Activated CD8-positive, alpha-beta memory T cell treated with anti-CD3 and anti-CD28 coated beads, Interleukin-2, amount 50 U/mL, for 24 hours (primary cell): Measurements from ENCODE around the gene PPARA.

Experiments
- DNase-seq: peaks from one replicate; pipeline ENCODE4 v3.0.0-alpha.2; 2020; ENCODE audit errors: extremely low read depth

The PPARA gene

DNA sequence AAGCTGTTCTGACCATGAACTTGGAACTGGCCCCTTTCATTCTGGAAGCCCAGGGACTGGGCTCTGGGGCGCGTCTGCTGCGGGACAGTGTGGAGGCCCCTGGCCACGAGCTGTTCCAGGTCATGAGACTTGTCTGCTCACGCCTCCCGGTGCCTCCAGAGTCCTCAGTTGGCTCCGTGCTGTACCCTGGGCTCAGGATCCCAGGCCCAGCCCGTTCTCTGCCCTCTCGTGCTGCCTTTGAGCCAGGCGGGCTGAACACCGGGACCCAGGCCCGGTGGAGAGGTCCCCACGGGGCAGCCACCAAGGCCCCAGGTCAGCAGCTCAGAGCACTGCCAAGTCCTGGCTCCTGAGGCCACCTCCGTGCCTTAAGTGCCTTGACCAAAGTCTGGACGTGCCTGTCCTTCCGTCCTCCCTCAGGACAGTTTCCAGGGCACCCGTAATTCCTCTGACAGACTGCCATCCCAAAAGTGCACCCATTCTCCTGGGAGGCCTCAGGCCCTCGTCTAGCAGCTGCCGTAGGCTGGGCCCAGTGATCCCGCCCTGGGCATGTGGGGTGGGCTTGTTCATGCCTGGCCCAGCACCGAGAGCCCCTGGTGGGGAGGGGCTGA is 36.3 kb upstream of the PPARA start:
- DNase-seq: no peak

DNA sequence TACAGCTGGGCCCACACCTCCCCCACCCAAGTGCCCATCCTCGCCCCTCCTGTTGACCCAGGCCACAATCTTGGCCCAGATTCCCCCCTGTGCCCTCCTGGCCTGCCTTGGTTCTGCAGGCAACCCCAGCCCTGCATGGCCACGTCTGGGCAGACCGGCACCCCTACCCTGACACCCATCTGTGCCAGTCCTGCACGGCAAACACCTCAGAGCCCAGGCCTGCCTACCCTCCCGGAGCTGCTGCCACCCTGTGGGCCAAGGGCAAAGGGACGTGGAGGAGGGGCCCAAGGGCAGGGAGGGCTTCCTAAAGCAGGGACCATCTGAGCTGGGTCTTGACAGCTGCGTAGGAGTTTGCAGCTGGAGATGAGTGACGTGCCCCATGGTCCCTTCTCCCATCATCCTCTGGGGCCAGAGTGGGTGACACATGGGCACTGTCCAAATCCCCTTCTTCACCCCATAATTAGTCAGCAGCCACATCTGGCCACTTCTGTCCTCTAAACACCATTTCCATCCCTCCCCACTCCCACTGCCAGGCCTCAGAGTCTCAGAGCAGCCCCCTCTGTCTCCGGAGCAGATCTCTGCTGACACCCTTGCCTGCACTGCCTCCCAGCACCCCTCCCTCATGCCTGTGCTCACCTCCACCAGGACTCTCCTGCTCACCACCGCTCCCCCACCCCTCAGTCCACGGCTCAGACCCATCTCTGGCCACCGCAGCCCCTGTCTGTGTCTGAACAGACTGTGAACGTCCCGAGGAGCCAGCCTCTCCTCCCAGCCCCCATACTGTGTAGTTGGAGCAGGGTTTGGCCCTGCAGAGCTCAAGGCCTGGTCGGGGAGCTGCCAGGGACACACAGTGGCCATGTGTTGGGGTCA is 35.6 kb upstream of the PPARA start:
- no peak for DNase-seq

DNA sequence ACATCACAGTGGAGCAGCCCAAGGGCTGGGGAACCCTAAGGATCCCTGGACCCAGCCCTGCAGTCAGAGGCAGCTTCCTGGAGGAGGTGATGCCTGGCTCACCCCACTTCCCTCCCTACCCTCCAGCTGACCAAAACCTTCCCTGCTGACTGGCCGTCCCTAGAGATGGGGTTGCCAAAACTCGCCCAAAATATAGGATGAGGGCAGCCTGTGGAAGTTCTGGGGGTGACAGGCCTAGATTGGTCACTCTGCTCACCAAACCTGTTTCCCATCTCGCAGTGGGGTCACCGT is 35.0 kb upstream of the PPARA start:
- DNase-seq: no peak

DNA sequence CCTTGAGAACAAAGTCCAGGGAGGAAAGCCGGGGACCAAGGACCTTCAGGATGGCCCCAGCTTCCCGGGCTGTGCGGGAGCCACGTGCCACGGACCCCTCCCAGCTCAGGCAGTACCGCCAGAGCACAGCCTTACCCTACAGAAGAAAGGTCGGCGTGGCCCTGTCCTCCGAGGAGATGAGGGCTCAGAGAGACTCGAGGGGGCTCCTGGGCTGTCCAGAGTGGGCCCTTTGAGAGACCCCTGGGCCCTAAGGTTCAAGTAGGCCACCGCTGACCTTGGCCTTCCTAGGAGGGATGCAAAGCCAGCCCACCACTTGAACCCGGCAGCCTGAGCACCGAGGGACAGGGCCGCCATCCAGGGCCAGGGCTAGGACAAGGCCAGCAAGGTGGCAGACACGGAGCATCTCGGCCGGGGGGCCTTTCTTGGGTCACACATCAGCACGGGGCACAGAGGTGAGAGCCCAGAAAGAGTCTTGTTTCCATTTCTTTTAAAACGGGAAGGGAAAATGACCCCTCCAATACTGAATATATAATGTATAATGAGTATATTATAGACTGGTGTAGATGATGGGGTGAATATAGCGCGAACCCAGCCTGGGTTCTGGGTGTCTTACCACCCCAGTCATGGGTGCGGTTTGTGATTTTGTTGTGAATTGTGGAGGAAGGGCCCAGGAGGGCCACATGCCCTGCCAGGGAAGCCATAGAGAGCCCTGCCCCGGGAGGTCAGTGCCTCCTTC is 34.4 kb upstream of the PPARA start:
- no peak for DNase-seq

DNA sequence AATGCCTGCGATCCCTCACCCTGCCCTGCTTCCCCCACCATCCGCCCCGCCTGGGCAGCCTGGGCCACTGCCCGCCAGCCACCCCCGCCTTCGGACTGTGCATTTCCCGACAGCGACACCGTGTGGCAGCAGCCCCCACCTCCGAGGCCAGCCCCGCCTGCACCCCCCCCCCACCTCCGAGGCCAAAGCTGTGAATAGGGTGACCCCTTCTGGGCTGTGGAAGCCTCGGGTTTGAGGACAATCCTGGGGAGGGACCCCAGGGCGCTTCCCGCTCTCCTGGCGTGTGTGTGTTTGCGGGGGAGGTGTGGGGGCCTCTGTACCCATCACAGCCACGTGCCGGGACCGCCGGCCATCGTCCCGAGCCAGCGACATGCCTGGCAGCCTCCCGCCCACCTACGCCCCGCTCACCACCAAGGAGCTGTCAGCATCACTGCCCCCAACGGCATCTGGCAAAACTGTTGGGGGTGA is 33.8 kb upstream of the PPARA start:
- DNase-seq: peak; percentile 56

DNA sequence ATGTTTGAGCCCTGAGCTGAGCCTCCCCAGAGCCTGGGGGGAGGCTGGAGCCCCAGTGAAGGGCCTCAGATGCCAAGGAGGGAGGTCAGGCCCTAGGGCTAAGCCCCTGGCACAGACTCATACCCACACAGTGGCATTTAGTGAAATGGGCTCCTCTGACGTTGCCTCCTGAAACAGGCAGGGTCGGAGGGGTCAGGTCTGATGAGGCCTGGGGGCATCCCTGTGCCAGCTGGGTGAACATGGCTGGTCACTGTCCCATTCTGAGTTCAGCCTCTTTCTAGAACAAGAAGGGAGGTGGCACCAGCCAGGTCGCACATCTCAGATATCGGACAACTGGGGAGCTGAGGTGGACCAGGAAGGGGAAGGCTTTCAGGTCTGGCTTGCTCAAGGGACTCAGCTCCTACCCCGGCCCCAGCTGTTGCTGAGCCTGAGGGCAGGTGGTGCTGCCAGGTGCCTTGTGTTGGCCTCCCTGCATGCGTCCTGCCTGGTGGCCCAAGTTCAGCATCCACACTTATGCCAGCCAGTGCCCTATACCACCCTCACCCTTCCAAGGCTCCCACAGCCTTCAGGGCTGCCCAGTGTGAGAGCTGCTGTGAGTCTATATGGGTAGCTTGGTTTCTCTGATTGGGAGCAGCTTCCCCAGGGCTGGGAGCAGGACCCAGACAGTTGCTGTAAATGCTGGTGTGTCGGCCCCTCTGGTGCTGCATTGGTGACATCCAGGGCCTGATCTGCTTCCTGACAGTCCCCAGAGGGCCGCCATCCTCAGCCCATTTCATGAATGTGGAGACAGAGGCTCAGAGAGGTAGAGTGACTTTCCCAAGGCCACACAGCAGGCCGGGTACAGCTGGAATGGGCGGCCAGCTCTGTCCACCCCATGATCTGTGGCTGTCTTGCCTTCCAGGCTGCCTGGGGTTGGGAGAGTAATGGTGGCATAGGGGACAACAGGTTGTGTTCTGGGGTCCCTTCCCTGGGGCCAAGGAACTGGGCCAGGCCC is 32.8 kb upstream of the PPARA start:
- no peak for DNase-seq

DNA sequence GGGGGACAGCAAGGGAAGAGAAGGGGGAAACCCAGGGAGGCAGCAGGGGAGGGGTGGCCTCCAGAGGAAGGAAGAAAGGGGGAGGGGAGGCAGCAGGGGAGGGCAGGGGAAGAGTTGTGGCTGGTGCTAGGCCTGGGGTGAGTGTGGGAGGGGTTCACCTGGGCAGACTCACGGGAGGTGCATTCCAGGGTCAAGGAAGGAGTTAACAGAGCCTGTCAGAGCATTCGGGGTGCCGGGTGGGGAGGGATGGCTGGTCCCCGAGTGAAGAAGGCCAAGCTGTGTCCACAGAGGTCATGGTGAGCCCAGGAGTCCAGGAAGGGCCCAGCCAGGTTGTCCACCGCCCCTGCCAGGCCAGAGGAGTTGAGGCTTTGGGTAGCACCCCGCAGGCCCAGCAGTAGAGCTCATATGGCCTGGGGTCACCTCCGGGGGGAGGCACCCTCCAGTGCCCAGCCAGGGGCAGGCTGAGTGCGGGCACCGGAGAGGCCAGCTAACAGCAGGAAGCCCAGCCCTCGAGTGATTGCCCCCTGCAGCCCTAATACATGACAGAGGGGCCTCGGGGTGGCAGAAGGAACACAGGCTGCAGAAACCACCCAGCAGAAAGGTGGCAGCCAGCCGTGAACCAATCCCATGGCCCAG is 31.1 kb upstream of the PPARA start:
- DNase-seq: no peak

DNA sequence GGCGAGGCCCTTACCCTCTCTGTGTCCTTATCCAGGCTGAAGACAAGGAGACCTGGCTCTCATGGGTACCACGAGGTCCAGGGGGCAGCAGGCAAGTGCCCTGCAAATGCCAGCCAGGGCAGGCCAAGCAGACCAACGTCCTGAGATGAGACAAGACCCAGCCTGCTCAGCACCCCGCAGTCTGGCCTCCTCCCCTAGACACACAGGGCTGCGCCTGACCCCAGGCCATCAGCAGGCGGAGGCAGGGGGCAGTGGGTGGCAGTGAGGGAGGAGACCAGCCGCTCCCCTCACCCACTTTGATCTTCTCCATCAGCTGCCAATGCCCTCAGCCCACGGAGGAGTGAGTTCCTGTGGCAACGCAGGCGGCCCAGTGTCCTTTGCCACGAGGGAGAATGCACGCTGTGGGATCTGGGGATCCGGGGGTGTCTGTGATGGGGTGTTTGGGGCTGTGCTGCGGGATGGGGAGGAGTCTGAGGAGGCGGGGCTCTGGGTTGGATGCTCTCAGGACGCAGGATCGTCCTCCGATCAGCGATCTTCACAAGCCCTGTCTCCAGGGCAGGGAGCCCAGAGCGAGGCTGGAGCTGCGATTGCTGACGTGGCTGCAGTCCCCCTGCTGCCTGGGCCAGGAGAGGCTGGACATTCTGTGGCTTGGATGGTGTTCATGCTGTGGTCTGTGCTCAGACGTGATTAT is 30.5 kb upstream of the PPARA start:
- DNase-seq: no peak

DNA sequence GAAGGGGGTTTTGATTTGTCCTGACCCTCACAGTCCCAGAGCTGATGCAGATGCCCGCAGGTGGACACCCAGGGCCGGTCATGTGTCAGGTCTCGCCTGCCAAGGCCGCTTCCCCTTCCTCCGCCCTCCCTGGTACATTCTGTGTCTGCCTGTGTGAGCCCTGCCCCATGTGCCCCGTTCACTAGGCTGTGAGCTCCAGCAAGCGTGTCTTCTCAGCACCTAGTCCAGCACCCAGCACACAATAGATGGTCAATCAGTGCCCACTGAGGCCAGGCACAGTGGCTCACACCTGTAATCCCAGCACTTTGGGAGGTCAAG is 29.9 kb upstream of the PPARA start:
- DNase-seq: no peak

DNA sequence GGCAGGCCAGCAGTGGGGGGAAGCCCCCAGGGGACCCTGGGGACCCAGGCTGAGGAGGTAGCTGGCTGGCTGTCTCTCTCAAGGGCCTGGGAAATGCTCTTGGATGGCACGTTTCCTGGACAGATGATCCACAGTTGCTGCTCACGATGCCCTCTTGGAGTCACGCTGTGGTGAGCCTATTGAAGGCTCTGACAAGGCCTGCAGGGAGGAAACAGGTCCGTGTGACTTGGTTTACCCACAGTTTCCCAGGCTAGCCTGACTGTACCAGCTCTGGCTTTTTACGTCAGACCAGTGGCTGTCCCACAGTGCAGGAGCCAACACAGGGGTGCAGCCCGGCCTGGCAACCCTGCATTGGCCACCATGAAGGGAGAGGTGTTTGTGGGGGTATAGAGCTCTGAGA is 29.2 kb upstream of the PPARA start:
- no peak for DNase-seq

DNA sequence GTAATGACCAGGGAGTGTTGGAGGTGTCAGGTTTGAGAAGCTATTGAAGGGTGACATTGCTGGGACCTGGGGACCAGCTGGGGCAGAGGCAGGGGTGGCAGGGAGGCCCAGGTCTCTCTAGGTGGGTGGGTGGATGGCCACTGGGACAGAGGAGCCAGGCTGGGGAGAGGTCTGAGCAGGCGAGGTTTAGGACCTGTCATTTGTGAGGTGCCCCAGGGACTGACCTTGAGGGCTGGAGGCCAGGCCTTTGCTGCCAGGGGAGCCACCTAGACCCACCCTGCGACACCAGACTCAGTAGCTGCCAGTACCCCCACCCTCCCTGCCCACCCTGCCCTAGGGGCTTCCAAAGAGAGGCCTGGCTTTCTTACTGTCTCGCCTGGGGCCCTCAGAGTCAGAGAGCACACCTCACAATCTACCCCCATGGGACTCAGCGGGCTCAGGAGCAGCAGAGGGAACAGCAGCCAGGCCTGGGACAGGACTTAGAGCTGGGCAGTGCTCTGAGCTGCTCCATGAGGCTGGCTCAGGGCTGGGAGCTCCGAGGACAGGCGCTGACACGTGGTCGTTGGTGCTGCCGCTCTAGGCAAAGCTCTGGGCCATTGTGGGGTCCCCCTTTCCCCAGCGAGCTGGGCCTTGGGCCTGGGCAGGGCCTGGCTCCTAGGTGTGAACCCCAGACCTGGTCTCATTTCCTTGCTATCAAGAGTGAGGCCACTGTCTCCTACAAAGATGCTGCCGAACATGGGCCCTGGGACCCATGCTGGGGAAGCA is 28.6 kb upstream of the PPARA start:
- DNase-seq: no peak

DNA sequence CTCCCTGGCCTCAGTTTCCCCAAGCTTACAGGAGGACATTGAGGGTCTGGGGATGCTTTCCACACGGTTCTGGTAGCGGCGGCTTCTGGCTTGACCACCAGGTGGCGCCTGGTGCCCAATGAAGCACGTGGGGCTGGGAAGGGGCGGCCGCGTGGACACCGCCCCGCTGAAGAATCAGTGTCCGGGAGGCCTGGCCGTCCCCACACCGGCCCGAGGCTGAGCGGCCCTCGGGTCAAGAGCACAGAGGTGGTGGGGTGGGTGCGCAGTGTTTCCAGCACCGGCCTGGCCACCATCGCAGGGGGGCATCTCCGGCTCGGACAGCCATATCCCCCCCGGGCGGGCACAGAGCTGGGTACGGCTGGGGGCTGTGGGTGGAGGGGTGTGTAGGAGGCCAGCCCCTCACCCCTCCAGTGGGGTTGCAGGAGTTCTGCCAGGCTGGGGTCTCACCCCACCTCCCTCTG is 27.8 kb upstream of the PPARA start:
- DNase-seq: peak; percentile 39

DNA sequence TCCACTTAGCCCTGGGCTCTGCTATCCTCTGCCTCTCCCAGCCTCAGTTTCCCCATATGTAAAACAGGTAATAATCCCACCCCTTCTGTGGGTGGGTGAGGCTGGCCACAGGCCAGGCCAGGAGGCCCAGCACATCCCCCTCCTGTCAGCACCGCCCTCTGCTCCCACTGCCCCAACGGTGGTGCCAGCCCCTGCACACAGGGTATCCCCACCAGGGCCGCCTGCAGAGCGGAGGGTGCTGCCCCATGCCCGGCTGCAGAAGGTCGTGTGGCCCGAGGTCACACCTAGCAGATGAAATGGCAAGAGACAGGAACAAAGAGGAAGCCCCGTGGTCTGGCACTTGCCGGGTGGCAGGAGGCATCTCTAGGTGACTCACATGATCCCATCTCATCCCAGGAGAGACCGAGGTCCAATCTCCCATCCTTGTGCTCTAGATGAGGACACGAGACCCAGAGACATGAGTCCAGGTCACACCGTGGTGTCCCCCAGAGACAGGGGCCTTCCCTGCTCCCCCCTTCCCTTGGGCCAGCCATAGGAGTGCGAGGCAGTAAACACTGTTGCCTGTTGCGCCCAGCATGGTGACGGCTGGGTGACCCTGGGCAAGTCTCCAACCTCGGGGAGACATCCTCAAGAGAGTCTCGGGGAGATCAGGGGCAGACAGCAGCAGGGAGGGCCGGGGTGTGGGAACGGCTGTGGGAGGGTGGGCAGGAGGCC is 27.2 kb upstream of the PPARA start:
- no peak for DNase-seq

DNA sequence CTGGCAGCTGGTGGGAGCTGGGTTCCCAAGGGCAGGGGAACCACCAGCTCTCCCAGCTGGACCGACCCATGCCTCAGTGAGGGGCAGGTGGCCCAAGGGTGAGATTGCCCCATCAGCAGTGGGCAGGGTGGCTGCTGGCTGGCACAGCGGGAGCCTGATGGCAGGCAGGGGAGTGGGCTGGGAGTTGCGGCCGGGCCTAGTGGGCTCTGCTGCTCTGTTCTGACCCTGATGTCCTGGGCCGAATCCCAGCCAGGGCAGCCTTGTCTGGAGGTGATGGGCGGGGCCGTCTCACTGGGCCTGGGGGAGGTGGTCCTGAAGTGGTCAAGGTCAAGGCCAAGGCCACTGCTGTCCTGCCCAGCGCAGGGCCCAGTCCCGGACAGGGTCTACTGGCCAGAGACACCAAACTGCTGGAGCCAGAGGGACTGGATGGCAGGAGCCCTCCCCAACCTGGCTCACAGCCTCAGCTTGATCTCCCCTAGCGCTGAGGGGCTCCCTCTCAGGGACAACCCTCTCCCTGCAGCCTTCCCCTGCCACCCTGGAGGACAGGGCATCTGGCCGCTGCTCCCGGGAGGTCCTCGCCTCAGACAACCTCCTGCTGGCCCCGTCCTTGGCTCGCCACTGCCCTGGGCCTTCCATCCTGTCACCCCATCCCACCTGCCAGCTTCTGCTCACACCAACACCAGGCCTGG is 26.5 kb upstream of the PPARA start:
- no peak for DNase-seq

DNA sequence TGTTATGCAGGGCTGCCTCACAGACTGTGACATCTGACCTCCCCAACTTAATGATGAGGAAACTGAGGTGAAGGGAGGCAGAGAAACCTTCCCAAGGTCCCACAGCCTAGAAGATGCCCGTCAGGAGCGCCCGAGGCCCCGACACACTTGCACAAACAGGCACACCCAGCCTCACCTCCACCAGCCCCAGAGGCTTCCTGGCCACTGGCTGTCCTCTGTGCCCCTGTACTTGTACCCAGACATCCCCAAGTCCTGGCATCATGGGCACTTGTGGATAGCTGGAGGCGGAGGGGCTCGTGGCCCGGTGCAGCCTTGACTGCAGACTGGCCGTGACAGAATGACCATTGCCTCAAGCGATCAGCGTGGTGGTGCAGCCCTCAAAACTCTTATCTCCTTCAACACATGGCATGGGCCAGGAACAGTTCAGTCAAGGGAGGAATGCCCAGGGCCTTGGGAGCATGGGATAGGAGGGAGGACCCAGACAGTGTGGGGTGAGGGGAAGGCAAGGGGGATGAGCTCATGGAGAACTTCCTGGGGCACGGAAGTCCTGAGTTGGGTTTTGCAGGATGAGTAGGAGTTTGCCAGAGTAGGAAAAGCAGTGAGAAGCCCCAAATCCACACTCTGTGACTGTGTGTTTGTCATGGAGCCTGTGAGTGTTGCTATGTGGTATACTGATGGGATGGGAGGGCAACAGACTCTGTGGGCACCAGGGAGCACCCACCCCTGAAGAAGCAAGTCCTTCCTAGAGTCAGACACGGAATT is 25.8 kb upstream of the PPARA start:
- no peak for DNase-seq

DNA sequence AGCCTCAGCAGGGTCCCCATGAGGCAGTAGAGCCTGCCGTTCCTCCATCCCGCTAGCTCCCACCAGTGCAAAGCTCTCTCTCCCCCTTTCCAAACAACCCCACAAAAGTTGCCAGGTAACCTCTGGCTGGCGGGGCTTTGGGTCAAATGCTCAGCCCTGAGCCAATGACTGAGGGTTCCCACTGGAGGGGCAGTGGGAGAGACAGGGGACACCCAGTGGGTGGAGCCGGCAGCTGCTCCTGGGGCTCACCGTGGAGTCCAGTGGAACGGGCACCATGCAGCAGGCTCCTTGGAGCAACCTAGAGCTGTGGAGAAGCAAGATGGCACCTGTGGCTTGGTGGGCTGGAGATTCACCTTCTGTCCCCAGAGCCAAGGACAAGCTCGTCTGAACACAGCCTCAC is 25.0 kb upstream of the PPARA start:
- DNase-seq: no peak

DNA sequence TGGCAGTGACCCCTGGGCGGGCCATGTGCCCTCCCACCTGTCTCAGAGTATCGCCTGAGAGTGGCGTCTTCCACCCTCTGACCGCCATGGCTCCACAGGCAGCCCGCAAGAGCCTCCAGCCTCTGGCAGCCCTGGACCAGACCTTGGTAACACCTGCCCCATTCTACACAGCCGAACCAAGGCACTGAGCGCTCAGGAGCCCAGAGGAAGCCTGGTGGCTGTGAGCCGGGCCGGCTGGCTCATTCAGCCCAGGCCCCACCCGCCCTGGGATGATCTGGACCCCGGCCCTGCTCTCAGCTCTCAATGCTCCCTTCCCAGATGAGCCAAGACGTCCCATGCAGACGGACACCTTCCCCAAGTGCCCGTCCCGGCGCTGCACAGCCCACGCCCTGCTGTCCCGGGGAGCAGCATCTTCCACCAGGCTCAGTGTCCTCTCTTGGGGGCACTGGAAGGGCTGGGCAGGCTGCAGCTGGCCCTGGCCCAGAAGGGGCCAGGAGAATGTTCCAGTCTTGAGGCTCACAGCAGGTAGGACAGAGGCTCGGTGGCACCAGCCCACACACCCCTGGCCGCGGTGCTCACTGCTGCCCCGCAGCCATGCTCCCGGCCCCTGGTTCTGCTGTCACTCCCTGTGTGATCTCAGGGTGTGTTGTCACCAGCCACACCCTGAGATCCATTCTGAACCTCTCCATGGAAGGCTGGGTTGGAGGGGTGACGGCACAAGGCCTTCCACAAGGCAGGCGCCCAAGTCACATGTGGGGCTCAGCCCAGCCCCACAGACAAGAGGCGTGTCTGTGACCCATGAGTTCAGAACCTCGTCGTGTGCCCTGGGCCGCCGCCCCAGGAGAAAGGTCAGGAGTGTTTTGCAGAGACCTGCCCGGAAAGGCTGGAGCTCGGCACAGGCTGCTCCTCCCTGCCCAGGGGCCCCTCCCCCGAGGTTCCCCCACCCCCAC is 24.2 kb upstream of the PPARA start:
- no peak for DNase-seq
